ENCODE results near the gene RFFL. TPM values are rescaled to one million over a fixed set of nuclear protein-coding genes. Genes with fewer than 3 reads are reported as not detected.
"Not testable (repeated sequence)": the region's sequence is repeated elsewhere in the genome, so short reads cannot be mapped to it uniquely, and the experiment has no call there.

Gene RFFL
- total RNA-seq, 1 donor from 2014 or later = 27.6 TPM

DNA sequence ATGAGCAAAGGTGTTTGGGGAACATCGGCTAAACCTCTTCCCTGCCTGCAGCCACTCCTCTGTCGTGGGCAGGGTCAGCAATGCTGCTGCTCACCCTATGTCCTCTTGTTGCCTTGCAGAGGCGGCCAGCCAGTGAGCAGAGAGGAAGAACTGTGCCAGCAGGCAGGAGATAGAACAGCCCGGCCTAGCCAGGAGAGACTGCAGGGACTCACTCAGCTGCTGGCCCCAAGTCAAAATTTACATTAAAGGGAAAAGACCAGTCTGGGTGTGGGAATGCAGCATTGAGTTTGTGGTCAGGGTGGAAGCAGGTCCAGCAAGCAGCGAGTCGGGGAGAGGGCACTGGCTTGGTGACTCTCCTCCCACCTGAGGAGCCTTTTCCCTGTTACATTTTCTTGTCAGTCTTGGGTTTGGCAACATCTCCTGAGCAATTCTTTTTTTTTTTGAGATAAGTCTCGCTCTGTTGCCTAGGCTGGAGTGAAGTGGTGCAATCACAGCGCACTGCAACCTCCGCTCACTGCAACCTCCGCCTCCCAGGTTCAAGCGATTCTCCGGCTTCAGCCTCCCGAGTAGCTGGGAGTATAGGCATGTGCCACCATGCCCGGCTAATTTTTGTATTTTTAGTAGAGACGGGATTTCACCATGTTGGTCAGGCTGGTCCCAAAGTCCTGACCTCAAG, 60.5 kb downstream of the RFFL start:
- intact Hi-C loops (cut with DNase I) = no loop called here

DNA sequence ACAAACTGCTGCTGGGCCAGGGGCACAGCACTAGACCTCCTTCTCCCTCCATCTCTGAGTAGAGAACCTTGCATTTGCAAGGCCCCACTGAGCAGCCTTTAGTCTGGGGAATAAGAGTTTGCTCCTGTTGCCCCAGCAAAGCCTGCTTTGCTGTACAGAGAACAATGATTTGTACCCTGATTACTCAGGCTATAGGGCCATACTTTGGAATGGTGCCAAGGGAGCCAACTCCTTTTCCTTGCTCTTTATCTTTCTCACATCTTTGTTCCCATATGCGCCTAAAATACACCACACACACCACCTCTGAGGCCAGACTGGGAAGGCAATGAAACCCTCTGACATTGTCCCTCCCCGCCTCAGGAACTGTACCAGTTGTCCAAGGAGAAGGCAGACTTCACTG, 62.0 kb downstream of the RFFL start:
- peaks cover 74% of the 10 kb centered on the region for H3K36me3 ChIP-seq
- H3K9me3 ChIP-seq = no peaks in the 10 kb centered on the region
- H3K4me3 ChIP-seq = no peak overlapping the region
- intact Hi-C loops (cut with DNase I) = no loop called here
- H3K27me3 ChIP-seq (ENCODE audit: low read depth) = no peaks in the 10 kb centered on the region
- peaks cover 18% of the 10 kb centered on the region for H3K4me1 ChIP-seq
- no peak overlapping the region for H3K27ac ChIP-seq
- ATAC-seq (no peak), DNase-seq (no peak)
- TF ChIP-seq, protein P1, sequence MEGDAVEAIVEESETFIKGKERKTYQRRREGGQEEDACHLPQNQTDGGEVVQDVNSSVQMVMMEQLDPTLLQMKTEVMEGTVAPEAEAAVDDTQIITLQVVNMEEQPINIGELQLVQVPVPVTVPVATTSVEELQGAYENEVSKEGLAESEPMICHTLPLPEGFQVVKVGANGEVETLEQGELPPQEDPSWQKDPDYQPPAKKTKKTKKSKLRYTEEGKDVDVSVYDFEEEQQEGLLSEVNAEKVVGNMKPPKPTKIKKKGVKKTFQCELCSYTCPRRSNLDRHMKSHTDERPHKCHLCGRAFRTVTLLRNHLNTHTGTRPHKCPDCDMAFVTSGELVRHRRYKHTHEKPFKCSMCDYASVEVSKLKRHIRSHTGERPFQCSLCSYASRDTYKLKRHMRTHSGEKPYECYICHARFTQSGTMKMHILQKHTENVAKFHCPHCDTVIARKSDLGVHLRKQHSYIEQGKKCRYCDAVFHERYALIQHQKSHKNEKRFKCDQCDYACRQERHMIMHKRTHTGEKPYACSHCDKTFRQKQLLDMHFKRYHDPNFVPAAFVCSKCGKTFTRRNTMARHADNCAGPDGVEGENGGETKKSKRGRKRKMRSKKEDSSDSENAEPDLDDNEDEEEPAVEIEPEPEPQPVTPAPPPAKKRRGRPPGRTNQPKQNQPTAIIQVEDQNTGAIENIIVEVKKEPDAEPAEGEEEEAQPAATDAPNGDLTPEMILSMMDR (IDR thresholded peaks at IDR 0.05) = no peak

More for the DNA sequence above, 60.5 kb downstream of the RFFL start:
- DNase-seq (no peak), ATAC-seq (no peak)
- Histone ChIP-seq H3K36me3 (peaks cover 78% of the 10 kb centered on the region), H3K4me3 (no peak overlapping the region), H3K27me3 (ENCODE audit: low read depth) (no peaks in the 10 kb centered on the region), H3K4me1 (peaks cover 5% of the 10 kb centered on the region), H3K9me3 (no peaks in the 10 kb centered on the region), H3K27ac (no peak overlapping the region)
- TF ChIP-seq, protein P1 (IDR thresholded peaks at IDR 0.05) = no peak

DNA sequence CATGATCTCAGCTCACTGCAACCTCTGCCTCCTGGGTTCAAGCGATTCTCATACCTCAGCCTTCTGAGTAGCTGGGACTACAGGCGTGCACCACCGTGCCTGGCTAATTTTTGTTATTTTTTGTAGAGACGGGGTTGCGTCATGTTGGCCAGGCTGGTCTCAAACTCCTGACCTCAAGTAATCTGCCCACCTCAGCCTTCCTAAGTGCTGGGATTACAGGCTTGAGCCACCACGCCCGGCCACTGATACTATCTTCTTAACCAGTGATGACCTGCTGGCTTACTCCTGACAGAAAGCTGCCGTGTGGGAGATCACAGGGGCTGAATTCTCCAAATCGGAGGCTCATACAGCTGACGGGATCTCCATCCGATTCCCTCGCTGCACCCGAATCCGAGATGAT, 62.5 kb downstream of the RFFL start:
- H3K4me3 ChIP-seq; intact Hi-C loops (cut with DNase I): not testable (repeated sequence)

DNA sequence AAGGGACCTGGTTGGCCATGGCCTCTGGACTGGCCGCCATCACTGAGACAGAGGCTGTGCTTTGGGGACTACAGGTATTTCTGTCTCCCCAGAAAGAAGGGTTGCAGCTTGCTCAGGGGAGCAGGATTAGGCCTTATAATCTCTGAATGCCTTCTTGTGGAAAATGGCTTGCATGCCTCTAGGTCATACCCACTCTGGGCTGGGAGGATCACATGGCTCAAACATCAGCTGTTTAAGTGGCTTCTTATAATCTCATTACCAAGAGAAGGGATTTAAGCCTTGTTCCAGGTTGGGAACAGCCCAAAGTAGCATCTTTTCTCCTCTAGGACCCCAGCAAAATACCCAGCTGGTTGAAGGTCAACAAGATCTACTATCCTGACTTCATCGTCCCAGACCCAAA, 64.1 kb downstream of the RFFL start:
- Histone ChIP-seq H3K9me3 (no peaks in the 10 kb centered on the region), H3K4me3 (no peak overlapping the region), H3K27ac (no peak overlapping the region), H3K36me3 (peaks cover 83% of the 10 kb centered on the region), H3K27me3 (ENCODE audit: low read depth) (no peaks in the 10 kb centered on the region), H3K4me1 (peaks cover 18% of the 10 kb centered on the region)
- ATAC-seq (no peak), DNase-seq (no peak)
- intact Hi-C loops (cut with DNase I) = no loop called here
- TF ChIP-seq, protein P1 (IDR thresholded peaks at IDR 0.05) = no peak

More for the DNA sequence above, 62.5 kb downstream of the RFFL start:
- peaks cover 77% of the 10 kb centered on the region for H3K36me3 ChIP-seq
- not testable (repeated sequence) for ATAC-seq; H3K27ac ChIP-seq; DNase-seq; H3K9me3 ChIP-seq; H3K27me3 ChIP-seq (ENCODE audit: low read depth)
- peaks cover 18% of the 10 kb centered on the region for H3K4me1 ChIP-seq

DNA sequence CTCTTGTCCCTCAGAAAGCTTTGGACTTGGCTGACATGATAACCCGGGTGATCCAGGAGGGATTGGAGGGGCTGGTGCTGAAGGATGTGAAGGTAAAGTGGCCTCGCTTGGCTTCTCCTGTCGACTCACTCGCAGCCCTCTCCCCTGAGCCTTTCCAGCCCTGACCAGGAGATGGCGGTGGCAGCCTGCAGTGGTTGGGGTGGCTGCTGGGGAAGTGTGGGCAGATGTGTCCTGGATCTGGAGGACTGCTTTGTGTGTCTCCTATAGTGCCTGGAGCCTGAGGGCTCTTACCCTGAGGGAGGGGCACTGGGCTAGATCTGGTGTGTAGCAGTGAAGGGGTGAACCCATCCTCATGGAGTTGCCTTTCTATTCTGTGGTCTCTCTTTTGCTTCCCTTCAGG, 65.3 kb downstream of the RFFL start:
- DNase-seq (peak; percentile 72), ATAC-seq (peak; percentile 80 to 87)
- Histone ChIP-seq H3K9me3 (no peaks in the 10 kb centered on the region), H3K4me1 (peaks cover 18% of the 10 kb centered on the region), H3K4me3 (no peak overlapping the region), H3K36me3 (peaks cover 83% of the 10 kb centered on the region), H3K27me3 (ENCODE audit: low read depth) (no peaks in the 10 kb centered on the region), H3K27ac (peak overlapping the region; percentile 63)
- TF ChIP-seq, protein P1 (IDR thresholded peaks at IDR 0.05) = peak; percentile 72
- intact Hi-C loops (cut with DNase I) = no loop called here

DNA sequence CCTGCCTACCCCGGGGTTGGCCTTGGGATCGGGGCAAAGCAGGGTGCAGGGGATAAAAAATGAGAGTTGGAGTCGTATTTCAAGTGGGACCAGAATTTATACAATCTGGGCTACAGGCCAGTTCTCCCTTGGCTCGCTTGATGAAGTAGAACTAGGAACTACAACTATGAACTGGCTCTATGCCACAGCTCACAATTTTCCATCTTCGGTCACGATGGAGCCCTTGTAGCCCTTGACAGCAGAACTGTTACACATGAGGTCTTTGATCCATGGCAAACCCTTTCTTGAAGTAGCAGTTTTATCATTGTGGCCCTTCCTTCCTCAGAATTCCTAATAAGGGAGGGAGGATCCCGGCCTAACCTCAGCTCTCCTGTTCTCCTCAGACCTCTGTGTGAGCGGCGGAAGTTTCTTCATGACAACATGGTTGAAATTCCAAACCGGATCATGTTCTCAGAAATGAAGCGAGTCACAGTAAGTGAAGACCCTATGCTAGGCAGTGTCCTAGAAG, 66.1 kb downstream of the RFFL start:
- Histone ChIP-seq H3K27ac (peak overlapping the region; percentile 63), H3K27me3 (ENCODE audit: low read depth) (no peaks in the 10 kb centered on the region), H3K4me3 (no peak overlapping the region), H3K9me3 (no peaks in the 10 kb centered on the region), H3K36me3 (peaks cover 83% of the 10 kb centered on the region), H3K4me1 (peaks cover 18% of the 10 kb centered on the region)
- no peak for DNase-seq
- ATAC-seq = peak; percentile 72 to 83
- intact Hi-C loops (cut with DNase I) = no loop called here
- TF ChIP-seq, protein P1 (IDR thresholded peaks at IDR 0.05) = no peak

Data from lower lobe of right lung (tissue), 2 donors.